ENCODE results near the gene IFNL2. TPM values are rescaled to one million over a fixed set of nuclear protein-coding genes. Genes with fewer than 3 reads are reported as not detected.

The IFNL2 gene
- total and polyA plus RNA-seq, 11 donors = not detected

DNA sequence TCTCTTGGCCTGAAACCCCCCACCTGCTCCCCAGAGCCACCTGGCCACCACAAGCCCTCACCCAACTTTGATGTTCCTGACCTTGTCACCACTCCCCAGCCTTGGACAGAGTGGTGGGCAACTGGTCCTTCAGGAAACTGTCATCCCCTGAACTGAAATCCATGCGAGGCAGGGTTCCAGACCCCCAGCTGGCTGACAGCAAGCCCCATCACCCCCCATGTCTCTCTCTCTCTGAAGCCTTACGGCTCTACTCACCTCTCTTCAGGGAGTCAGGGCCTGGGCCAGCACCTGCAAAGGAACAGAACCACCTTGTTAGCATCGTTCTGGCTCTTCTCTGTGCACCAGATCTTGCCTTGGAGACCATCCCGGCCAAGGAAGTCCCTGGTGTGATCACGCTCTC lies 49.9 kb downstream of the IFNL2 start:
- no peak for TF ChIP-seq POLR2A (IDR thresholded peaks at IDR 0.05)
- TF ChIP-seq, protein P1, sequence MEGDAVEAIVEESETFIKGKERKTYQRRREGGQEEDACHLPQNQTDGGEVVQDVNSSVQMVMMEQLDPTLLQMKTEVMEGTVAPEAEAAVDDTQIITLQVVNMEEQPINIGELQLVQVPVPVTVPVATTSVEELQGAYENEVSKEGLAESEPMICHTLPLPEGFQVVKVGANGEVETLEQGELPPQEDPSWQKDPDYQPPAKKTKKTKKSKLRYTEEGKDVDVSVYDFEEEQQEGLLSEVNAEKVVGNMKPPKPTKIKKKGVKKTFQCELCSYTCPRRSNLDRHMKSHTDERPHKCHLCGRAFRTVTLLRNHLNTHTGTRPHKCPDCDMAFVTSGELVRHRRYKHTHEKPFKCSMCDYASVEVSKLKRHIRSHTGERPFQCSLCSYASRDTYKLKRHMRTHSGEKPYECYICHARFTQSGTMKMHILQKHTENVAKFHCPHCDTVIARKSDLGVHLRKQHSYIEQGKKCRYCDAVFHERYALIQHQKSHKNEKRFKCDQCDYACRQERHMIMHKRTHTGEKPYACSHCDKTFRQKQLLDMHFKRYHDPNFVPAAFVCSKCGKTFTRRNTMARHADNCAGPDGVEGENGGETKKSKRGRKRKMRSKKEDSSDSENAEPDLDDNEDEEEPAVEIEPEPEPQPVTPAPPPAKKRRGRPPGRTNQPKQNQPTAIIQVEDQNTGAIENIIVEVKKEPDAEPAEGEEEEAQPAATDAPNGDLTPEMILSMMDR (IDR thresholded peaks at IDR 0.05) = no peak
- H3K4me1 ChIP-seq = peaks cover 0 to 13% (median 0%) of the 10 kb centered on the region in 12 donors
- no peak for ATAC-seq
- no peak overlapping the region for H3K27ac ChIP-seq
- no peak overlapping the region for H3K4me3 ChIP-seq
- 89 to 98% (median 92%) methylated on average over 5 of the region's 5 CpGs for WGBS, 4 donors
- H3K27me3 ChIP-seq = peaks cover 0 to 15% (median 0%) of the 10 kb centered on the region in 9 donors
- intact Hi-C loops (cut with DNase I) = loop anchor here in 2 of 10 donors (10.0 kb wide), 1 partner anchor 113 kb away; the partner anchor contains the start of gene SYCN (in 2 of the 2)
- no peak for DNase-seq
- peaks cover 0 to 12% (median 0%) of the 10 kb centered on the region in 9 donors for H3K36me3 ChIP-seq
- no peaks in the 10 kb centered on the region for H3K9me3 ChIP-seq

DNA sequence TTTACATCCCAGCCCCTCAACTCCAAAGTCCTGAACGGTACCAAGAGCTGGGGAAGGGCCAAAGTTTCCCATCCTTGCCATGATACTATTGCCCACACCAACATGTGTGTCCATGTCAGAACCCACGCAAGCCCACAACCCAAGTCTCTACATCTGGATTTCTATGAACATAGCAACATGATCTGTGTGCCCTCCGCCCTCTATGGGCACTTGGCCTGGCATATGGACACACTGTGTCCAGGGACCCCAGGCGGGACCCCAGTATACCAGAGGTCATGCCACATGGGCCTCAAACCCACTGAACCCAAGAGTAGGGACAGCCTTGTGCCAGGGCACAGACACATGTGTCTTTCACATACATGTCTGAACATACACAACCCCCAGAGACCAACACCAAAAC lies 50.5 kb downstream of the IFNL2 start:
- peaks cover 0 to 13% (median 0%) of the 10 kb centered on the region in 12 donors for H3K4me1 ChIP-seq
- 85 to 95% (median 93%) methylated on average over 4 of the region's 4 CpGs for WGBS, 4 donors
- DNase-seq = peak in 1 of 5 donors; percentile 19
- H3K36me3 ChIP-seq = peaks cover 0 to 8% (median 0%) of the 10 kb centered on the region in 9 donors
- H3K4me3 ChIP-seq = no peak overlapping the region
- intact Hi-C loops (cut with DNase I) = loop anchor here in 2 of 10 donors (10.0 kb wide), 1 partner anchor 114 kb away; the partner anchor contains the start of gene SYCN (in 2 of the 2)
- H3K27ac ChIP-seq = no peak overlapping the region
- peaks cover 0 to 15% (median 0%) of the 10 kb centered on the region in 9 donors for H3K27me3 ChIP-seq
- ATAC-seq = no peak
- H3K9me3 ChIP-seq = no peaks in the 10 kb centered on the region
- TF ChIP-seq, protein P1 (IDR thresholded peaks at IDR 0.05) = no peak
- TF ChIP-seq POLR2A (IDR thresholded peaks at IDR 0.05) = no peak

DNA sequence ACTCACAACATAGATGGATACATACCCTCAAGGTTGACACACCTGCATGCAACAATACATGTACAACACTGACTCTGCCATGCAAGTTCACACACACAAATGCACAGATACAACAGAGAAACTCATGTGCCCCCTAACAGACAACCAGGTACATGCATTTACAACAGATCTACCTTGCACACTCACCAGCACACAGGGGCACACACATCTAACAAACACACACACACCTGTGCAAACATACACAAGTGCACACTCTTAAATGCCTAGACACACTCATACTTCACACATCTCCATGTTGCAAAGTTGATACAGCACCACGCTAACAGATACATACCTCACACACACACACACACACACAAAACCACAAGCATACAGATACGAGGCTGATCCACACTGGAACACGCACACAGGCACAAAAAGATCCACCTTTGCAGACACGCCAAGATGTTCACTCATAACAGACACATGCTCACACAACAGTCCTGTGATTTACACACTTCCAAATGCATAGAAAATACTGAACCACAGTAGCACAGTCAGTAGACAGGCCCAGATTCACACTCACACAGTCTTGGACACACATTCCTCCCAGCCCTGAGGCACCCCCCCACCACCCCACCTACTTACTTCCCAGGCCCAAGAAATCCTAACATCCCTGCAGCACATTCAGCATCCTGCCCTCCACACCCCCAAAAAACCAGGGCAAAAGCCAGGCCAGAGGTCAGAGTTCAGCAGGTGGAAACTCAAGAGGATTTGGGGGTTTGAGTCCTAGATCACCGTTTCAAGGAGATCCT lies 51.1 kb downstream of the IFNL2 start:
- Histone ChIP-seq H3K9me3 (no peaks in the 10 kb centered on the region), H3K27me3 (peaks cover 0 to 15% (median 0%) of the 10 kb centered on the region in 9 donors), H3K4me1 (peaks cover 0 to 13% (median 0%) of the 10 kb centered on the region in 12 donors), H3K27ac (no peak overlapping the region), H3K36me3 (peaks cover 0 to 4% (median 0%) of the 10 kb centered on the region in 9 donors), H3K4me3 (no peak overlapping the region)
- 89 to 93% (median 92%) methylated on average over 4 to 5 of the region's 5 CpGs for WGBS, 4 donors
- intact Hi-C loops (cut with DNase I) = loop anchor here in 2 of 10 donors (10.0 kb wide), 1 partner anchor 114 kb away; the partner anchor contains the start of gene SYCN (in 2 of the 2)
- DNase-seq (no peak), ATAC-seq (no peak)
- TF ChIP-seq POLR2A (IDR thresholded peaks at IDR 0.05) = no peak
- TF ChIP-seq, protein P1 (IDR thresholded peaks at IDR 0.05) = no peak

Other genes starting within 250 kb of the IFNL2 start
- 10 to 100 TPM in 7 of 9 donors, 1 to 10 TPM in 2; 4.2 to 38.3 (median 23.2) TPM for gene FBXO27, start 235.8 kb upstream of the IFNL2 start, total RNA-seq
- 1 to 10 TPM; 4.0 to 8.6 TPM for gene FBXO27, start 235.8 kb upstream of the IFNL2 start, polyA plus RNA-seq
- gene ACP7, start 184.0 kb upstream of the IFNL2 start, total RNA-seq = not detected
- gene ACP7, start 184.0 kb upstream of the IFNL2 start, polyA plus RNA-seq = not detected
- gene PAK4, start 142.6 kb upstream of the IFNL2 start, total RNA-seq = 10 to 100 TPM; 11.5 to 22.1 (median 16.2) TPM
- gene PAK4, start 142.6 kb upstream of the IFNL2 start, polyA plus RNA-seq = 10 to 100 TPM in 1 of 2 donors, 1 to 10 TPM in 1; 9.5 to 25.8 TPM
- gene NCCRP1, start 71.4 kb upstream of the IFNL2 start, total RNA-seq = under 1 TPM in 1 of 9 donors, not detected in 8; 0.16 TPM
- gene NCCRP1, start 71.4 kb upstream of the IFNL2 start, polyA plus RNA-seq = not detected
- gene SYCN, start 64.1 kb upstream of the IFNL2 start, total RNA-seq = under 1 TPM in 1 of 9 donors, not detected in 8; 0.77 TPM
- not detected for gene SYCN, start 64.1 kb upstream of the IFNL2 start, polyA plus RNA-seq
- not detected for gene IFNL3, start 23.4 kb upstream of the IFNL2 start, total RNA-seq
- not detected for gene IFNL3, start 23.4 kb upstream of the IFNL2 start, polyA plus RNA-seq
- gene IFNL4, start 19.5 kb upstream of the IFNL2 start, total RNA-seq = not detected
- gene IFNL4, start 19.5 kb upstream of the IFNL2 start, polyA plus RNA-seq = not detected
- not detected for gene IFNL1, start 28.0 kb downstream of the IFNL2 start, total RNA-seq
- gene IFNL1, start 28.0 kb downstream of the IFNL2 start, polyA plus RNA-seq = not detected
- under 1 TPM in 8 of 9 donors, not detected in 1; 0.09 to 0.50 (median 0.28) TPM for gene LRFN1, start 52.5 kb downstream of the IFNL2 start, total RNA-seq
- gene LRFN1, start 52.5 kb downstream of the IFNL2 start, polyA plus RNA-seq = under 1 TPM; 0.14 to 0.34 TPM
- gene GMFG, start 67.6 kb downstream of the IFNL2 start, total RNA-seq = 10 to 100 TPM in 8 of 9 donors, 1 to 10 TPM in 1; 6.4 to 93.3 (median 10.8) TPM
- 10 to 100 TPM; 16.8 to 18.7 TPM for gene GMFG, start 67.6 kb downstream of the IFNL2 start, polyA plus RNA-seq
- gene SAMD4B, start 74.0 kb downstream of the IFNL2 start, total RNA-seq = 100 to 1,000 TPM in 1 of 9 donors, 10 to 100 TPM in 8; 34.9 to 101 (median 52.3) TPM
- gene SAMD4B, start 74.0 kb downstream of the IFNL2 start, polyA plus RNA-seq = 10 to 100 TPM; 62.1 to 78.6 TPM
- gene PAF1, start 122.7 kb downstream of the IFNL2 start, total RNA-seq = 10 to 100 TPM; 32.8 to 75.7 (median 40.7) TPM
- 10 to 100 TPM; 32.5 to 61.1 TPM for gene PAF1, start 122.7 kb downstream of the IFNL2 start, polyA plus RNA-seq
- 10 to 100 TPM; 26.3 to 53.0 (median 34.1) TPM for gene MED29, start 123.0 kb downstream of the IFNL2 start, total RNA-seq
- 10 to 100 TPM; 34.1 to 46.0 TPM for gene MED29, start 123.0 kb downstream of the IFNL2 start, polyA plus RNA-seq
- 100 to 1,000 TPM in 2 of 9 donors, 10 to 100 TPM in 7; 16.1 to 145 (median 51.1) TPM for gene ZFP36, start 138.5 kb downstream of the IFNL2 start, total RNA-seq
- 10 to 100 TPM; 45.8 to 65.1 TPM for gene ZFP36, start 138.5 kb downstream of the IFNL2 start, polyA plus RNA-seq
- gene PLEKHG2, start 144.3 kb downstream of the IFNL2 start, total RNA-seq = 10 to 100 TPM in 8 of 9 donors, 1 to 10 TPM in 1; 9.2 to 38.5 (median 14.6) TPM
- 10 to 100 TPM in 1 of 2 donors, 1 to 10 TPM in 1; 8.9 to 11.7 TPM for gene PLEKHG2, start 144.3 kb downstream of the IFNL2 start, polyA plus RNA-seq
- gene RPS16, start 167.6 kb downstream of the IFNL2 start, total RNA-seq = 1,000 to 10,000 TPM in 7 of 9 donors, 100 to 1,000 TPM in 2; 617 to 1,566 (median 1,374) TPM
- gene RPS16, start 167.6 kb downstream of the IFNL2 start, polyA plus RNA-seq = 1,000 to 10,000 TPM; 1,266 to 2,656 TPM
- gene SUPT5H, start 177.2 kb downstream of the IFNL2 start, total RNA-seq = 100 to 1,000 TPM in 1 of 9 donors, 10 to 100 TPM in 8; 64.2 to 113 (median 81.7) TPM
- gene SUPT5H, start 177.2 kb downstream of the IFNL2 start, polyA plus RNA-seq = 100 to 1,000 TPM in 1 of 2 donors, 10 to 100 TPM in 1; 63.8 to 112 TPM
- 10 to 100 TPM; 66.0 to 91.3 (median 77.3) TPM for gene TIMM50, start 212.4 kb downstream of the IFNL2 start, total RNA-seq
- 100 to 1,000 TPM; 103 to 106 TPM for gene TIMM50, start 212.4 kb downstream of the IFNL2 start, polyA plus RNA-seq
- not detected for gene DLL3, start 230.6 kb downstream of the IFNL2 start, total RNA-seq
- gene DLL3, start 230.6 kb downstream of the IFNL2 start, polyA plus RNA-seq = not detected
- not detected for gene SELENOV, start 246.7 kb downstream of the IFNL2 start, total RNA-seq
- gene SELENOV, start 246.7 kb downstream of the IFNL2 start, polyA plus RNA-seq = not detected

Measured in heart left ventricle (tissue), 16 donors.